Natural killer cell (primary cell): ENCODE results near the gene CSH2. TPM values are rescaled to one million over a fixed set of nuclear protein-coding genes. Genes with fewer than 3 reads are reported as not detected.
"Not testable (repeated sequence)": the region's sequence is repeated elsewhere in the genome, so short reads cannot be mapped to it uniquely, and the experiment has no call there.

Experiments
- ATAC-seq, 3 donors: fragments of 150-1000 bp in 2 of 3; fragments of 200-7000 bp in 1 of 3; cut with Tn5 transposase; 1 replicate in 1 of 3; 2 replicates in 2 of 3; pipeline ENCODE4 v1.10.0; 2021; ENCODE audit warnings: mild to moderate bottlenecking in 2 of 3, moderate library complexity in 2 of 3
- DNase-seq, 2 donors: peaks; one replicate each; pipeline versions ENCODE4 v3.0.0 to v3.0.0-alpha.2; 2013 to 2021; ENCODE audit warnings: mixed read lengths in 1 of 2
- H3K27ac ChIP-seq: one replicate; pipeline ENCODE4 v1.5.1; 2013; ENCODE audit warnings: mild to moderate bottlenecking, low read length
- H3K27me3 ChIP-seq: one replicate; pipeline ENCODE4 v1.6.1; 2013; ENCODE audit warnings: low read length; ENCODE audit not compliant: control insufficient read depth, insufficient read depth
- H3K36me3 ChIP-seq: one replicate; pipeline ENCODE4 v1.6.1; 2013; ENCODE audit warnings: low read length; ENCODE audit not compliant: control insufficient read depth, insufficient read depth
- H3K4me1 ChIP-seq: one replicate; pipeline ENCODE4 v1.6.1; 2013; ENCODE audit warnings: low read length; ENCODE audit not compliant: control insufficient read depth, insufficient read depth
- H3K4me3 ChIP-seq: one replicate; pipeline ENCODE4 v1.5.1; 2013; ENCODE audit warnings: low read length
- H3K9me3 ChIP-seq: one replicate; pipeline ENCODE4 v1.6.1; 2013; ENCODE audit warnings: low read length; ENCODE audit not compliant: control insufficient read depth, insufficient read depth
- H3K27ac Mint-ChIP-seq, 2 donors: one replicate each; pipeline ENCODE4 v1.8.0; 2022; ENCODE audit warnings: mild to moderate bottlenecking in 2 of 2, mixed read lengths in 2 of 2, moderate library complexity in 1 of 2
- H3K27me3 Mint-ChIP-seq, 2 donors: one replicate each; pipeline ENCODE4 v1.8.0; 2022; ENCODE audit warnings: low read depth in 2 of 2, mixed read lengths in 2 of 2
- H3K36me3 Mint-ChIP-seq: one replicate; pipeline ENCODE4 v1.8.0; 2022; ENCODE audit warnings: mixed read lengths
- H3K4me1 Mint-ChIP-seq, 2 donors: one replicate each; pipeline ENCODE4 v1.8.0; 2022; ENCODE audit warnings: mixed read lengths in 2 of 2
- H3K4me3 Mint-ChIP-seq: one replicate; pipeline ENCODE4 v1.8.0; 2022; ENCODE audit warnings: mild to moderate bottlenecking, moderate library complexity, mixed read lengths
- H3K9me3 Mint-ChIP-seq, 2 donors: one replicate each; pipeline ENCODE4 v1.8.0; 2022; ENCODE audit warnings: mixed read lengths in 2 of 2
- CTCF ChIP-seq: fragments of 200-600 bp; IDR thresholded peaks from one replicate; pipeline ENCODE4 v1.8.0; 2022; ENCODE audit warnings: antibody characterized with exemption
- WGBS: methylation state at CpG from one replicate; pipeline ENCODE4 v1.1.7; 2013; ENCODE audit warnings: missing lambda C conversion rate; ENCODE audit not compliant: insufficient coverage; 5-methylcytosine and 5-hydroxymethylcytosine counted together
- intact Hi-C: fragments of 100-400 bp; cut with micrococcal nuclease; formaldehyde crosslinking; loops from one replicate; pipeline ENCODE4 v1.14.2; 2022
- total RNA-seq, 4 donors: library from RNA; stranded (reverse); fragments of 120-200 nt in 1 of 4; gene quantifications; one replicate each; pipeline versions ENCODE4 v1.2.3 to v1.2.4, GENCODE V29; 2013 to 2022

Gene CSH2
- total RNA-seq, 3 donors from 2014 or later (not counting 1 experiment from before 2014, with no cell fraction given) = not detected

- H3K36me3 Mint-ChIP-seq, H3K4me3 Mint-ChIP-seq, H3K36me3 ChIP-seq, H3K27ac Mint-ChIP-seq, H3K27me3 ChIP-seq, H3K27ac ChIP-seq, H3K4me3 ChIP-seq, H3K27me3 Mint-ChIP-seq, intact Hi-C loops, H3K4me1 ChIP-seq, H3K9me3 ChIP-seq, ATAC-seq, H3K9me3 Mint-ChIP-seq, DNase-seq, H3K4me1 Mint-ChIP-seq: not testable (repeated sequence)
- 98% methylated on average over 6 of the region's 15 CpGs for WGBS
These were observed 1.7 kb downstream of the CSH2 start for GRCh38 chr17:63871646-63872365.

GRCh38 chr17:63870292-63870665 is 3.2 kb downstream of the CSH2 start:
- H3K27ac Mint-ChIP-seq, H3K36me3 ChIP-seq, DNase-seq, H3K4me3 Mint-ChIP-seq, H3K4me1 Mint-ChIP-seq, H3K36me3 Mint-ChIP-seq, H3K9me3 ChIP-seq, H3K4me3 ChIP-seq, H3K27me3 Mint-ChIP-seq, ATAC-seq, H3K9me3 Mint-ChIP-seq, intact Hi-C loops, H3K27me3 ChIP-seq, H3K4me1 ChIP-seq, H3K27ac ChIP-seq: not testable (repeated sequence)
- WGBS = no CpG with 5 or more reads among the region's 4 CpGs

- H3K27me3 Mint-ChIP-seq, H3K36me3 ChIP-seq, H3K36me3 Mint-ChIP-seq, H3K4me1 Mint-ChIP-seq, H3K9me3 ChIP-seq, H3K4me3 ChIP-seq, ATAC-seq, H3K4me1 ChIP-seq, H3K27ac Mint-ChIP-seq, H3K4me3 Mint-ChIP-seq, H3K27ac ChIP-seq, DNase-seq, H3K9me3 Mint-ChIP-seq, H3K27me3 ChIP-seq, intact Hi-C loops: not testable (repeated sequence)
- WGBS = 72% methylated on average over 5 of the region's 9 CpGs
These were observed 3.8 kb downstream of the CSH2 start for GRCh38 chr17:63869491-63870291.

- intact Hi-C loops, H3K27ac ChIP-seq, H3K4me3 ChIP-seq, H3K9me3 Mint-ChIP-seq, H3K9me3 ChIP-seq, H3K27ac Mint-ChIP-seq, H3K27me3 Mint-ChIP-seq, H3K4me3 Mint-ChIP-seq, H3K36me3 ChIP-seq, DNase-seq, H3K4me1 ChIP-seq, H3K27me3 ChIP-seq, H3K36me3 Mint-ChIP-seq, ATAC-seq, H3K4me1 Mint-ChIP-seq: not testable (repeated sequence)
- 59% methylated on average over 5 of the region's 7 CpGs for WGBS
These were observed 6.9 kb downstream of the CSH2 start for GRCh38 chr17:63866625-63867024.

GRCh38 chr17:63859257-63859656 is 14.2 kb downstream of the CSH2 start:
- WGBS = 85% methylated on average over 3 of the region's 3 CpGs
- TF ChIP-seq CTCF = no peak

GRCh38 chr17:63856425-63856824 is 17.1 kb downstream of the CSH2 start:
- H3K9me3 ChIP-seq, H3K4me3 ChIP-seq, H3K27ac ChIP-seq, H3K27me3 Mint-ChIP-seq, H3K4me1 ChIP-seq, DNase-seq, H3K27me3 ChIP-seq, H3K4me3 Mint-ChIP-seq, H3K36me3 Mint-ChIP-seq, H3K9me3 Mint-ChIP-seq, intact Hi-C loops, ATAC-seq, H3K27ac Mint-ChIP-seq, H3K36me3 ChIP-seq, H3K4me1 Mint-ChIP-seq: not testable (repeated sequence)
- WGBS = 90% methylated on average over 7 of the region's 8 CpGs

More at GRCh38 chr17:63859257-63859656, 14.2 kb downstream of the CSH2 start:
- no peak overlapping the region for H3K4me3 ChIP-seq
- H3K27me3 ChIP-seq = no peaks in the 10 kb centered on the region
- Mint-ChIP-seq H3K36me3 (no peaks in the 10 kb centered on the region), H3K4me3 (no peak overlapping the region), H3K4me1 (no peaks in the 10 kb centered on the region), H3K9me3 (no peaks in the 10 kb centered on the region), H3K27me3 (no peaks in the 10 kb centered on the region), H3K27ac (no peak overlapping the region)
- no peaks in the 10 kb centered on the region for H3K36me3 ChIP-seq
- no peaks in the 10 kb centered on the region for H3K4me1 ChIP-seq
- H3K27ac ChIP-seq = no peak overlapping the region
- DNase-seq (no peak), ATAC-seq (no peak)
- H3K9me3 ChIP-seq = no peaks in the 10 kb centered on the region
- intact Hi-C loops = no loop called here
